ENCODE results near the gene ATP8A2.

The ATP8A2 gene

DNA sequence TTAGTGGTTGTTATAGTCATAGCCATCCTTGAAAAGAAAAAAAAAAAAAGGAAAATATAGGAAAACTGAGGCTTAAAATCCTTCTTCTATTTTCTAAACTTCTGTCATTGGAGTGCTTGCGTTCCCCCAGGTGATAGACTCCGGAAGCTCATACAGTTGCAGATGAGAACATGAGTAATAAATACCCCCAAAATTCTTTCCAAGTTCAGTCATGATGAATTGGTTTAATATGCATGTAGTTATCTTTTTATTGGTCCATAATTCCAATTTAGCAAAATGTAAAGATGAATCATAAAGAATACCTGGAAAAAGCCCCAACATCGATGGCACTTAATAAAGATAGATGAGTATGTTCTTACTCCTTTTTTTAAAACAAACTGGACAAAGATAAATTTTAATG lies 487.8 kb downstream of the ATP8A2 start:
- DNase-seq (ENCODE audit: low spot score): no peak

DNA sequence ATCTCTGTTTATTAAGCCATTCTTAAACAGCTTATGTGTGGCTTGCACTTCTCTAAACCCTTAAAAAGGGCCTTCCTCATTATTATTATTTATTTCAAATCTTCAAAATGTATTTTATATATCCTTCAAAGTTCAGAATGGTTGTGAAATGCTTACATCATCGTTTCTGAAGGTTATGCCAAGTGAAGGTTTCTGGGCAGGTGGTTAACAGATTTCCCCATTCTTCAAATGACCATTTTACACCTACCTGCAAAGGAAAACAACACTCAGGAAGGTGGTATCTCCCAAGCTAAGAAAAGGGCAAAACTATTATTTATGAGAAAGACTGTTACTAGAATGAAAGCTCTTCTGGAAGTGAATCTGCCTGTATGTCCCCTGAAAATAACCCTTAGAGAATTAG lies 488.5 kb downstream of the ATP8A2 start:
- DNase-seq (ENCODE audit: low spot score): no peak

DNA sequence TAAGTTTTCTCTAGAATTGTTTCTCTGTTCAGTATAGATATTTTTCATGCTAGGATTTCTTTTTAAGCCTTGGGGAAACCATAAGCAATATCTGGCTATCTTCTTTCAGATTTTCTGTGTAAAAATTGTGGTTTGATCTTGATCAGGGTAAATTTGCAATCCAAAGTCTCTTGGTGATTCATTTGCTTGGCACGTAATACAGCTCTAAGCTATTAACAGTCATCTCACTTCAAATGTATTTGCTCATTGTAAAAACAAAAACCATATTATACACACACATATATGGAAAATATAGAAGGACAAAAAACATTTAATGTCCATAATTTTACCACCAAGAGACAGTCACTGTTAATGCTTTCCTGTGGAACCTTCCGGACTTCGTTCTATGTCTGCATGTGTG lies 489.1 kb downstream of the ATP8A2 start:
- DNase-seq (ENCODE audit: low spot score): no peak

GRCh38 chr13:25862156-25862555 lies 490.4 kb downstream of the ATP8A2 start:
- DNase-seq (ENCODE audit: low spot score): no peak

DNA sequence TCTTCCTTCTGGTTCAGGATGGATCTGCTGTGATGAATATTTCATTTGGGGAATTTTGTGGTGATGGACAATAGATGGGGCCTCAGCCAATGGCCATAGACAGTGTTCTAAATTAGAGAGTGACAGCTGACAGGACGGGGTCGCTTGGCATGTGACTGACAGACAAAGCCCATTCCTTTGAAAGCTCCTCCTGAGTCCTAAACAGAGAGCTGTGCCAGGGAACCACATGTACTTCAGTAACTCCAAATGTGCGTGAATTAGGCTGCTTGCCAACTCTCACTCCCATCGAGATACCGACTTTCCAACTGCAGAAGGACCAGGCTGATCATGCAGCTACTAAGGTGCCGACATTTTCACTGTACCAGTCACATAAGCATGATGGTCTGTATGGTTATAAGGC lies 492.3 kb downstream of the ATP8A2 start:
- DNase-seq (ENCODE audit: low spot score): no peak

DNA sequence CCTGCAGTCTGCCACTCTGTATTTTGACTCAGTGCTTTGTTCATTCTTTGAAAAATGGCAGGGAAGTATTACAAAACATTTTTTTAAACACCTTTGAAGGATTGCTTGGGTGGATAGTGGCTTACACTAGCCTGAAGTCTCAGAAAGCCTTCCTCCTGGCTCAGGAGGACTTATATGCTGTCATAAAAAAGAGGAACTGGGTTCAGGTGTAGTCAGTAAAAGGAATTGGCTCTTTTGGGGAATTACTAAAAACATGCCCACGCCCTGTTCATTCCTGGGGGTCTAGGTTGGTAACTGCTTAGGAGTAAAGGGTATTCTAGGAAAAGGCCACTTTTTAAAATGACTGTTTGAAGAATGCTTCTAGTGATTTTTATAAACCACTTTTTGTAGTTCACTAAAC lies 493.2 kb downstream of the ATP8A2 start:
- no peak for DNase-seq (ENCODE audit: low spot score)

DNA sequence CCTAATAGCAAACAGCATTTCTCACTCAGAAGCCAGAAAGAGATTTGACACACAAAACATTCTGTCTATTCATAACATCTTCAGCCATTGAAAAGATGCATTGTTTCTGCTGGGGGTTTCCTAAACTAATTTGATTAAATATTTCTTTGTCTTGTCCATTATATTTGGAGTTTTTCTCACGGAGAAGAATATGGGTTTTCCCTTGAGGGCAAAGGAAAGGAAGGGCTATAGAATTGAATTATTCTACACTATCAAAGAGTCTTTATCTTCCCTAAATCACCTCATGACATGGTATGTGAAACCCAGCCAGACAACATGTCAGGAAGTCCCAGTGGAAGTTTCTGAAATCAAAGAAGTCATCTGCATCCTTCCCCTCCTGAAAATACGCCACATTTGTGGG lies 493.6 kb downstream of the ATP8A2 start:
- DNase-seq (ENCODE audit: low spot score): no peak

DNA sequence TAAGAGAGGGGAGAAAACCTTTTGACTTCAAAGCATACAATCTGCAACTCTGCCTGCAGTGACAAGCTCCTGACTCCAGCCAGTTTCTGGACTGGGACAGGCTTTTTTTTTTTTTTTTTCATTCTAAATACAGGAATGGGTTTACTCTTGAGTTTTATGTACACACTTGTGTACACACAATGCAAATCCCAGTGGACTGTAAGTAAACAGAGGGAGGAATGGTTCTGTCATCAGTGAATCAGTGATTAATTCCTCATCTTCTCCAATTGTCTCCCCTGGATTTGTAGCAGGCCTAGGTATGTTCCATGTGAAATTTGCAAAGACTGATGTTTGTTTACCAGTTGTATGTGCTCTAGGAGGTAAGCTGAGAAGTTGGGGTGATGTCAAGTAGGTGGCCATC lies 495.3 kb downstream of the ATP8A2 start:
- no peak for DNase-seq (ENCODE audit: low spot score)

GRCh38 chr13:25868490-25868889 lies 496.7 kb downstream of the ATP8A2 start:
- no peak for DNase-seq (ENCODE audit: low spot score)

GRCh38 chr13:25869941-25870340 lies 498.2 kb downstream of the ATP8A2 start:
- no peak for DNase-seq (ENCODE audit: low spot score)

DNA sequence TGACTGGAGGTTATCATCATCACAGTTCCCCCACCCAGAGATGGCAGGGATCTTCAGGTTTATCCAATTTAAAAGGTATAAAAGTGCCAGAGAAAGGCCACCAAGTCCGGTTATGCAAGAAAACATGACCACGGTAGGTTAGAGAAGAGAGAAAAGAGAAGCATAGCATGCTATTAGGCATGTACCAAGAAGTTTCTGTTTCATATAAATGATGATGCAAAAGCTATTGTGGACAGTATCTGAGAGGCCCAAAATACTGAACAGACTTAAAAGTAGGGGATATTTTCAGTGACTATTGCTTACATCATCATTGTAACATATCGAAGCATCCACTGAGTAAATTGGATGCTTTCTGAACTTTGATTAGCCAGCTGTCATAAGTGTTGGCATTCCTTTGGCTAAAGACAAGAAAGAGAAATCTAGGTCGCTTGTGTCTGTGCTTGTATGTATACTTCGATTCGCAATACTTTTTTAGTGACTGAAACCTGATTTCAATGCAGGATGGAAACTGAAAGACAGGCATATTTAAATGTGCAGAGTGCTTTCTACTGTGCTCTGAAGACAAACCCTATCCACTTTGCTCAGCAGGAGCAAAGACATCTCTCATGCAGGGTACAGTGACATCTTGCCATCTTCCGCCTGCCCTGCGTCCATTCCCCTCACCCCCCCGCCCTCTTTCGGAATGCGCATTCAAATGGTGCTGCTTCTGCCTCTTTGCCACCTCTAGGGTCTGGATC lies 499.8 kb downstream of the ATP8A2 start:
- DNase-seq (ENCODE audit: low spot score): no peak

GRCh38 chr13:25872481-25873241 lies 500.9 kb downstream of the ATP8A2 start:
- DNase-seq (ENCODE audit: low spot score): no peak

GRCh38 chr13:25873242-25873612 lies 501.5 kb downstream of the ATP8A2 start:
- no peak for DNase-seq (ENCODE audit: low spot score)

GRCh38 chr13:25874064-25874737 lies 502.4 kb downstream of the ATP8A2 start:
- no peak for DNase-seq (ENCODE audit: low spot score)

- no peak for DNase-seq (ENCODE audit: low spot score)
Observed at GRCh38 chr13:25874907-25875306, 503.1 kb downstream of the ATP8A2 start.

GRCh38 chr13:25876247-25876646 lies 504.5 kb downstream of the ATP8A2 start:
- DNase-seq (ENCODE audit: low spot score): no peak

- no peak for DNase-seq (ENCODE audit: low spot score)
Observed at GRCh38 chr13:25879466-25879865, 507.7 kb downstream of the ATP8A2 start.

DNA sequence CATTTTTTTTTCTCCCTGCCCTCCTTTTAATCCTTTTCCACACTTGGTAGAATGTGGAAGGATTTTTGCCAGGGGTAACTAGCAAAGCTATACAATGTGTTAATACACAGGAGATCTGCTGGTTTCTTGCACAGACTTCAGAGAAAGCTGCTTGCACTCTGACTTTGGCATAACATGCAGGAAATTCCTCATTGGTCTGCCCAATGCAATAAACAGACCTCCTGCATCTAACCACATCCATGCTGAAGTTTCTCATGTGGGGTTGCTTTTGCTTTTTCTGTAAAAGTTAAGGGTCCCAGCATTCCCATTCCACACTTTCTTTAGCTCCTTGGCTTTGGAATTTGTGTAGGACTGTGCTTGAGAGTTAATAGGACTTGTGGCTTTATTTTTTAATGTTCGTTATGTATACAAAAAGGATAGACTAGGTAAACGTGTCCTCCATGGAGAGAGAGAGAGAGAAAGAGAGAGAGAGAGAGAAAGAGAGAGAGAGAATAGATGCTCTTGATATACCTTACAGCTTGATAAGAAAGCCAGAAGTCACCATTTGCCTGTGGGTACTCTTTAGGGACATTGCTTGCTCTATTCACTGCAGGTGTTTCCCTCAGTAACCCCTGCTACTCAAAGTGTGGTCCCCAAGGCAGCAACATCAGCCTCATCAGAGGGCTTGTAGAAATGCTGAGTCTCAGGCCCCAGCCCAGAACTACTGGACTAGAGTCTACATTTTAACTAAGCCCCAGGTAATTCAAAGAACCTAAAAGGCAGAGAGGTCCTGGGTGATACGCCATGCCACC lies 509.6 kb downstream of the ATP8A2 start:
- peak; percentile 3 for DNase-seq (ENCODE audit: low spot score)

DNA sequence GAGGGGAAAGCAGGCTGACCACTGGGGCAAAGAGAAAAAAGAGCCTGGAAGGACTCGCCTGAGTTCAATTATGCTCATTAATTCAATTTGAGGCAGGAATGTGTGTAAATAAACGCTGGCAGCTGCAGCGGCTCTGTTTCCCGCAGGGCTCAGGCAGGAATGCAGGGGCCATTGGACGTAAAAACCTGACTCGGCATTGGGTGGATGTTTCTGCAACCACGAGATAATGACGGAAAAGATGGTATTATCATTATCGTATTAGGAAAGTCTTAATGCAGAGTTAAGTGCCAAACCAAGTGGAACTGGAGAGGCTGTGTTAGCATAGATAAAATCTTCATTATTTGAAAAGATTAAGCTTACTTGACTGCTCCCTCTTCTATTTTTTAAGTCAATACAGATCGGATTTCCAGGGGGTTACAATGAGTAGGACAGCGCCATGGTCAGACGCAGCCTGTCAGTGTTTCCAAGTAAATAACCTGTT lies 510.2 kb downstream of the ATP8A2 start:
- peak; percentile 52 for DNase-seq (ENCODE audit: low spot score)

DNA sequence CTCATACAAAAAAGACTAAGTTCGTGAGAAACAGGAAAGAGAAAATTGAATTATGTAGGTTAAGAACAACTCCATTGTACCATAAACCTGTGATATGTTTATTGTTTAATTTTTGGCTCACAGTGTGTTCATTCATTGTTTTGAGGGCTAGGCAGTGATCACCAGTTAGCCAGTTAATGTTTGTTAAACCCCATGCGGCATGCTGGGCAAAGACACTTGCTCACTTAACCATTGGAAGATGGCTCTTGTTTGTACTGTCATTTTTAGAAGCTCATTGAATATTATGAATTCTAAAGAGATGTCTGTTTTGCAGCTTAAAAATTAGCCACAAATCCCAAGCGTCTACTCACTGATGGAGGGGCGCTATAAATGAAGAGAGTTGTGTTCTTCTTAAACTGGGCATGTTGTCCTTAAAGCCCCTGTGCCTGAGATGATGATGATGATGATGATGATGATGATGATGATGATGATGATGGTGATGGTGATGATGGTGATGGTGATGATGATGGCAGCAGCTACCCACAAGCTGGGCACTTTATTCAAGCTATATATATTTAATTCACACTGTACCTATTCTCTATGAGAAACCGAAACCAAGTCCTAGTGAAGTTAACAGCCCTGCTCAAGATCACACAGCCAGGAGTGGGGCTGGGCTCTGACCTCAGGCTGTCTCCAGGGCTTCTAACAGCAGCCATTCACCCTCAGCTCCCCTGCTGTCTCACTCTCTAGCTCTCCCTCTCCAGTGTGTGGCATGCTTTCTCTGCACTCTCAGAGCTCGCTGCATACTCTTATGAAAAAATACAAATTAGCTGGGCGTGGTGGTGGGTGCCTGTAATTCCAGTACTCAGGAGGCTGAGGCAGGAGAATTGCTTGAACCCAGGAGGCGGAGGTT lies 510.9 kb downstream of the ATP8A2 start:
- DNase-seq (ENCODE audit: low spot score): peak; percentile 42

GRCh38 chr13:25885418-25885817 lies 513.6 kb downstream of the ATP8A2 start:
- DNase-seq (ENCODE audit: low spot score): no peak

Measured in kidney tubule cell (primary cell).